Measurements from ENCODE around the gene FADS1.

Gene FADS1

GRCh38 chr11:61774411-61774810 lies 42.4 kb downstream of the FADS1 start:
- DNase-seq: no peak

GRCh38 chr11:61773809-61774208 lies 43.0 kb downstream of the FADS1 start:
- DNase-seq: no peak

- DNase-seq: no peak
Observed at GRCh38 chr11:61773356-61773755, 43.4 kb downstream of the FADS1 start.

GRCh38 chr11:61771985-61772455 lies 44.8 kb downstream of the FADS1 start:
- DNase-seq: no peak

GRCh38 chr11:61771195-61771894 lies 45.5 kb downstream of the FADS1 start:
- no peak for DNase-seq

- DNase-seq: no peak
Observed at GRCh38 chr11:61769946-61770683, 46.7 kb downstream of the FADS1 start.

- no peak for DNase-seq
Observed at GRCh38 chr11:61769169-61769920, 47.5 kb downstream of the FADS1 start.

GRCh38 chr11:61768376-61769076 lies 48.3 kb downstream of the FADS1 start:
- DNase-seq: no peak

GRCh38 chr11:61766353-61766841 lies 50.4 kb downstream of the FADS1 start:
- no peak for DNase-seq

- no peak for DNase-seq
Observed at GRCh38 chr11:61765550-61766253, 51.1 kb downstream of the FADS1 start.

GRCh38 chr11:61764606-61765260 lies 52.1 kb downstream of the FADS1 start:
- no peak for DNase-seq

- no peak for DNase-seq
Observed at GRCh38 chr11:61763930-61764605, 52.7 kb downstream of the FADS1 start.

- no peak for DNase-seq
Observed at GRCh38 chr11:61762798-61763197, 54.0 kb downstream of the FADS1 start.

- DNase-seq: no peak
Observed at GRCh38 chr11:61762223-61762615, 54.6 kb downstream of the FADS1 start.

GRCh38 chr11:61761440-61762222 lies 55.2 kb downstream of the FADS1 start:
- no peak for DNase-seq

- no peak for DNase-seq
Observed at GRCh38 chr11:61760946-61761345, 55.9 kb downstream of the FADS1 start.

GRCh38 chr11:61757213-61757862 lies 59.5 kb downstream of the FADS1 start:
- DNase-seq: no peak

GRCh38 chr11:61756452-61757212 lies 60.2 kb downstream of the FADS1 start:
- DNase-seq: peak; percentile 38

GRCh38 chr11:61756147-61756451 lies 60.7 kb downstream of the FADS1 start:
- no peak for DNase-seq

Measured in activated CD8-positive, alpha-beta memory T cell treated with anti-CD3 and anti-CD28 coated beads, Interleukin-2, amount 50 U/mL, for 4 hours (primary cell).